GM12878 (cell line): Measurements from ENCODE around the gene NRSN2. TPM values are rescaled to one million over a fixed set of nuclear protein-coding genes. Genes with fewer than 3 reads are reported as not detected.

Source experiments
- HCFC1 ChIP-seq: fragments of 150-350 bp; IDR thresholded peaks from 2 replicates; pipeline ENCODE4 v1.6.1; 2014; ENCODE audit warnings: low read length
- JUND ChIP-seq: IDR thresholded peaks from 2 replicates; pipeline ENCODE4 v1.6.1; 2012; ENCODE audit warnings: low read depth, mild to moderate bottlenecking, low read length, improper control_type of control experiment, moderate library complexity
- PAX8 ChIP-seq: fragments of 450-650 bp; IDR thresholded peaks from 2 replicates; pipeline ENCODE4 v1.6.1; 2017; ENCODE audit warnings: mild to moderate bottlenecking, moderate library complexity
- POLR2A ChIP-seq: IDR thresholded peaks from 2 replicates; pipeline ENCODE4 v1.6.1; 2011; ENCODE audit warnings: low read depth, mild to moderate bottlenecking, low read length
- SIX5 ChIP-seq: IDR thresholded peaks from 2 replicates; pipeline ENCODE4 v1.6.1; 2011; ENCODE audit warnings: mild to moderate bottlenecking, low read depth, low read length, moderate library complexity; ENCODE audit not compliant: severe bottlenecking
- STAT1 ChIP-seq: fragments of 450-650 bp; conservative IDR thresholded peaks from 2 replicates; pipeline ENCODE4 v1.6.1; 2014; ENCODE audit warnings: antibody characterized with exemption, mild to moderate bottlenecking
- SUPT20H ChIP-seq: IDR thresholded peaks from 2 replicates; pipeline ENCODE4 v1.6.1; 2011; ENCODE audit warnings: low read depth, mild to moderate bottlenecking, low read length, moderate library complexity, borderline replicate concordance; ENCODE audit not compliant: control insufficient read depth
- TAF1 ChIP-seq: IDR thresholded peaks from 2 replicates; pipeline ENCODE4 v1.6.1; 2011; ENCODE audit warnings: mild to moderate bottlenecking, low read depth, low read length, borderline replicate concordance
- ZNF207 ChIP-seq: fragments of 450-650 bp; IDR thresholded peaks from 2 replicates; pipeline ENCODE4 v1.6.1; 2014; ENCODE audit warnings: antibody characterized with exemption, mild to moderate bottlenecking, borderline replicate concordance
- polyA plus RNA-seq, 11 experiments: library from polyadenylated mRNA; depleted of rRNA in 4 of 11; unstranded in 6 of 11; stranded (reverse) in 5 of 11; fragments of >200 nt; fragmentation: Nextera tagmentation in 4 of 11; fragmentation: Illumina TruSeq in 1 of 11; extraction: Ambion mirVana in 4 of 11; extraction: Trizol in 1 of 11; gene quantifications; 1 replicate in 1 of 11; 2 replicates in 10 of 11; pipeline versions ENCODE4 v1.2.1 to v1.2.3, GENCODE V29; 2011 to 2016; ENCODE audit warnings: inconsistent platforms in 2 of 11, missing spikeins in 2 of 11, low read depth in 1 of 11
- total RNA-seq, 4 experiments: library from RNA; depleted of rRNA in 3 of 4; stranded (reverse); fragments of >200 nt in 3 of 4; fragmentation: Illumina TruSeq in 1 of 4; extraction: Trizol in 1 of 4; gene quantifications; 2 replicates each; pipeline versions ENCODE4 v1.2.1 to v1.2.3, GENCODE V29; 2013 to 2021
- TF ChIP-seq, protein P1 (sequence below): IDR thresholded peaks from 2 replicates; pipeline ENCODE4 v1.6.1; 2012; ENCODE audit warnings: improper control_type of control experiment, low read depth, low read length; ENCODE audit not compliant: insufficient replicate concordance
- TF ChIP-seq, protein P2 (sequence below): fragments of 450-650 bp; IDR thresholded peaks from 2 replicates; pipeline ENCODE4 v1.6.1; 2016; ENCODE audit warnings: mild to moderate bottlenecking
- TF ChIP-seq, protein P3 (sequence below): IDR thresholded peaks from 2 replicates; pipeline ENCODE4 v1.6.1; 2011; ENCODE audit warnings: mild to moderate bottlenecking, low read depth, low read length, moderate library complexity; ENCODE audit not compliant: insufficient replicate concordance

NRSN2 gene
- total and polyA plus RNA-seq, 10 of the 15 experiments (the other 5 are each of a cell fraction or from before 2014, with no cell fraction given): 6.2 to 32.4 (median 13.0) TPM

DNA sequence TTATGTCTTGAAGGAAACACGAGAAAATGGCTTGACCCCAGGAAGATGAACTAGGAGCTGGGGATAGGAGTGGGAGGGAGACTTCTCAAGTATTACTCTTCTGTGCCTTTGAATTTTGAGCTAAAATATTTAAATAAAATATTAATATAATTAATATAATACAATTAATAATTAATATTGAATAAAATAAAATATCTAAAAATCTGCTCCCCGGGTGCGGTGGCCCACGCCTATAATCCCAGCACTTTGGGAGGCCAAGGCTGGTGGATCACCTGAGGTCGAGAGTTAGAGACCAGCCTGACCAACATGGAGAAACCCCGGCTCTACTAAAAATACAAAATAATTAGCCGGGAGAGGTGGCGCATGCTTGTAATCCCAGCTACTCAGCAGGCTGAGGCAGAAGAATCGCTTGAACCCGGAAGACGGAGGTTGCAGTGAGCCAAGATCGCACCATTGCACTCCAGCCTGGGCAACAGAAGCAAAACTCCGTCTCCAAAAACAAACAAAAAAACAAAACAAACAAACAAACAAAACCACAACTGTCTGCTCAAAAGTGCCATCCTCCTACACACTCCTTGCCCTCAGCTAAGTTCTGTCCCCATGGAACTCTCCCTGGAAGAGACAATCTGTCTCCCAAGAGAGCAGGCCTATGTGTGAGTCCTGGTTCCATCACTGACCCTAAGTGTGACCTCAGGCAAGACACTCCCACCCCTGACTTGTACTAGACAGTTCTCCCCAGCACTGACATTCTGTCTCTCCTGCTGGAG lies 20.0 kb downstream of the NRSN2 start (continued):
- TF ChIP-seq, protein P1, sequence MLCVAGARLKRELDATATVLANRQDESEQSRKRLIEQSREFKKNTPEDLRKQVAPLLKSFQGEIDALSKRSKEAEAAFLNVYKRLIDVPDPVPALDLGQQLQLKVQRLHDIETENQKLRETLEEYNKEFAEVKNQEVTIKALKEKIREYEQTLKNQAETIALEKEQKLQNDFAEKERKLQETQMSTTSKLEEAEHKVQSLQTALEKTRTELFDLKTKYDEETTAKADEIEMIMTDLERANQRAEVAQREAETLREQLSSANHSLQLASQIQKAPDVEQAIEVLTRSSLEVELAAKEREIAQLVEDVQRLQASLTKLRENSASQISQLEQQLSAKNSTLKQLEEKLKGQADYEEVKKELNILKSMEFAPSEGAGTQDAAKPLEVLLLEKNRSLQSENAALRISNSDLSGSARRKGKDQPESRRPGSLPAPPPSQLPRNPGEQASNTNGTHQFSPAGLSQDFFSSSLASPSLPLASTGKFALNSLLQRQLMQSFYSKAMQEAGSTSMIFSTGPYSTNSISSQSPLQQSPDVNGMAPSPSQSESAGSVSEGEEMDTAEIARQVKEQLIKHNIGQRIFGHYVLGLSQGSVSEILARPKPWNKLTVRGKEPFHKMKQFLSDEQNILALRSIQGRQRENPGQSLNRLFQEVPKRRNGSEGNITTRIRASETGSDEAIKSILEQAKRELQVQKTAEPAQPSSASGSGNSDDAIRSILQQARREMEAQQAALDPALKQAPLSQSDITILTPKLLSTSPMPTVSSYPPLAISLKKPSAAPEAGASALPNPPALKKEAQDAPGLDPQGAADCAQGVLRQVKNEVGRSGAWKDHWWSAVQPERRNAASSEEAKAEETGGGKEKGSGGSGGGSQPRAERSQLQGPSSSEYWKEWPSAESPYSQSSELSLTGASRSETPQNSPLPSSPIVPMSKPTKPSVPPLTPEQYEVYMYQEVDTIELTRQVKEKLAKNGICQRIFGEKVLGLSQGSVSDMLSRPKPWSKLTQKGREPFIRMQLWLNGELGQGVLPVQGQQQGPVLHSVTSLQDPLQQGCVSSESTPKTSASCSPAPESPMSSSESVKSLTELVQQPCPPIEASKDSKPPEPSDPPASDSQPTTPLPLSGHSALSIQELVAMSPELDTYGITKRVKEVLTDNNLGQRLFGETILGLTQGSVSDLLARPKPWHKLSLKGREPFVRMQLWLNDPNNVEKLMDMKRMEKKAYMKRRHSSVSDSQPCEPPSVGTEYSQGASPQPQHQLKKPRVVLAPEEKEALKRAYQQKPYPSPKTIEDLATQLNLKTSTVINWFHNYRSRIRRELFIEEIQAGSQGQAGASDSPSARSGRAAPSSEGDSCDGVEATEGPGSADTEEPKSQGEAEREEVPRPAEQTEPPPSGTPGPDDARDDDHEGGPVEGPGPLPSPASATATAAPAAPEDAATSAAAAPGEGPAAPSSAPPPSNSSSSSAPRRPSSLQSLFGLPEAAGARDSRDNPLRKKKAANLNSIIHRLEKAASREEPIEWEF: no peak
- no peak for TF ChIP-seq POLR2A
- no peak for TF ChIP-seq SIX5
- no peak for TF ChIP-seq HCFC1
- TF ChIP-seq STAT1: no peak
- no peak for TF ChIP-seq PAX8
- no peak for TF ChIP-seq JUND
- no peak for TF ChIP-seq ZNF207
- TF ChIP-seq SUPT20H: no peak
- TF ChIP-seq, protein P2, sequence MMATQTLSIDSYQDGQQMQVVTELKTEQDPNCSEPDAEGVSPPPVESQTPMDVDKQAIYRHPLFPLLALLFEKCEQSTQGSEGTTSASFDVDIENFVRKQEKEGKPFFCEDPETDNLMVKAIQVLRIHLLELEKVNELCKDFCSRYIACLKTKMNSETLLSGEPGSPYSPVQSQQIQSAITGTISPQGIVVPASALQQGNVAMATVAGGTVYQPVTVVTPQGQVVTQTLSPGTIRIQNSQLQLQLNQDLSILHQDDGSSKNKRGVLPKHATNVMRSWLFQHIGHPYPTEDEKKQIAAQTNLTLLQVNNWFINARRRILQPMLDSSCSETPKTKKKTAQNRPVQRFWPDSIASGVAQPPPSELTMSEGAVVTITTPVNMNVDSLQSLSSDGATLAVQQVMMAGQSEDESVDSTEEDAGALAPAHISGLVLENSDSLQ: no peak
- no peak for TF ChIP-seq TAF1
- TF ChIP-seq, protein P3, sequence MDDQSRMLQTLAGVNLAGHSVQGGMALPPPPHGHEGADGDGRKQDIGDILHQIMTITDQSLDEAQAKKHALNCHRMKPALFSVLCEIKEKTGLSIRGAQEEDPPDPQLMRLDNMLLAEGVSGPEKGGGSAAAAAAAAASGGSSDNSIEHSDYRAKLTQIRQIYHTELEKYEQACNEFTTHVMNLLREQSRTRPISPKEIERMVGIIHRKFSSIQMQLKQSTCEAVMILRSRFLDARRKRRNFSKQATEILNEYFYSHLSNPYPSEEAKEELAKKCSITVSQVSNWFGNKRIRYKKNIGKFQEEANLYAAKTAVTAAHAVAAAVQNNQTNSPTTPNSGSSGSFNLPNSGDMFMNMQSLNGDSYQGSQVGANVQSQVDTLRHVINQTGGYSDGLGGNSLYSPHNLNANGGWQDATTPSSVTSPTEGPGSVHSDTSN: no peak
